Astrocyte of the cerebellum (primary cell): ENCODE results near the gene CCRL2.

ENCODE experiments used
- DNase-seq: peaks from one replicate; pipeline ENCODE4 v3.0.0-alpha.2; 2011; ENCODE audit warnings: low read depth
- H3K4me3 ChIP-seq: 2 replicates; pipeline ENCODE4 v1.5.1; 2011; ENCODE audit warnings: mild to moderate bottlenecking, low read depth, low read length, moderate library complexity
- CTCF ChIP-seq: IDR thresholded peaks from 2 replicates; pipeline ENCODE4 v1.5.1; 2012; ENCODE audit warnings: low read length, low read depth, moderate library complexity, mild to moderate bottlenecking; ENCODE audit errors: missing control alignments
- in situ Hi-C: cut with HindIII; loops from 2 replicates; pipeline ENCODE4 v1.10.0; 2017; ENCODE audit warnings: low sequenced_read_pairs

The CCRL2 gene

GRCh38 chr3:46406443-46406787 is 644 bp upstream of the CCRL2 start:
- in situ Hi-C loops: no loop called here
- DNase-seq: no peak
- no peak overlapping the region for H3K4me3 ChIP-seq
- TF ChIP-seq CTCF: no peak

- no peak for TF ChIP-seq CTCF
- no peak overlapping the region for H3K4me3 ChIP-seq
- in situ Hi-C loops: no loop called here
- DNase-seq: no peak
Measured at GRCh38 chr3:46407970-46408369, 911 bp downstream of the CCRL2 start.

- DNase-seq: no peak
- H3K4me3 ChIP-seq: no peak overlapping the region
- no peak for TF ChIP-seq CTCF
- in situ Hi-C loops: no loop called here
Measured at GRCh38 chr3:46408853-46409252, 1.8 kb downstream of the CCRL2 start.

GRCh38 chr3:46409739-46410489 is 2.9 kb downstream of the CCRL2 start:
- no peak for DNase-seq
- H3K4me3 ChIP-seq: no peak overlapping the region
- no peak for TF ChIP-seq CTCF
- in situ Hi-C loops: no loop called here

- peak; percentile 51 for DNase-seq
- TF ChIP-seq CTCF: no peak
- in situ Hi-C loops: no loop called here
- H3K4me3 ChIP-seq: no peak overlapping the region
Measured at GRCh38 chr3:46410669-46411068, 3.6 kb downstream of the CCRL2 start.

- no peak for TF ChIP-seq CTCF
- no peak for DNase-seq
- no peak overlapping the region for H3K4me3 ChIP-seq
- in situ Hi-C loops: no loop called here
Measured at GRCh38 chr3:46411271-46411670, 4.2 kb downstream of the CCRL2 start.
